Fibroblast of villous mesenchyme (primary cell): ENCODE measurements around the gene ZNF555. TPM values are rescaled to one million over a fixed set of nuclear protein-coding genes. Genes with fewer than 3 reads are reported as not detected.

Experiments used
- DNase-seq: peaks from one replicate; pipeline ENCODE4 v3.0.0-alpha.2; 2010; ENCODE audit warnings: low read depth
- H3K4me3 ChIP-seq: 2 replicates; pipeline ENCODE4 v1.5.1; 2011; ENCODE audit warnings: low read depth, mild to moderate bottlenecking, low read length
- total RNA-seq: library from RNA; depleted of rRNA; stranded (reverse); fragments of >200 nt; gene quantifications from 2 replicates; pipeline ENCODE4 v1.2.3, GENCODE V29; 2012
- TF ChIP-seq, protein P1 (sequence below): IDR thresholded peaks from 2 replicates; pipeline ENCODE4 v1.5.1; 2012; ENCODE audit warnings: low read depth, mild to moderate bottlenecking, low read length; ENCODE audit not compliant: insufficient read depth

ZNF555 gene
- total RNA-seq, 1 donor = 6.0 TPM

DNA sequence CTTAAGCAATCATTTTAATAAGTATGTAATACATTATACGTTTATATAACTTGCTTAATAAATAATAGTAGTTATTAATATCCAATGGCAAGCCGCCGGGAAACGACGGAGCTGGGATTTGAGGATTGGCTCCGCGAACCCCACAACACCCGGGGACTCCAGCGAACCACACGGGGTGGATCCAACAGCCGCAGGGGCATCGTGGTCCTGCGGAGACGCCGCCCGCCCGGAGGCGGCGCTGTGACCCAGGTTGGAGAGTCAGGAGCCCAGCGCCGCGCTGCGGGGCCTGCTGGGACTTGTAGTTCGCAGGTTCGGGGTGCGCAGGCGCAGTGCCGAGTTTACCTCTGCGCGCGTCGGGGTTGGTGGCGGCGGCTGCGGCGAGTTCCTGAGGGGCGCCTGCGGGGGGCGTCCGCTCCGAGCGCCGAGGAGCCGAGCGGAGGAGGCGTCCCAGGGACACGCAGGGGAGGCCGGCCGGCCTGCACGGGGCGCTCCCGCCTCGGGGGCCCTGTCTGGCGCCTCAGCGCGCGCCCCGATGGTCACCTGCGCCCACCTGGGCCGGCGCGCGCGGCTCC lies 21.6 kb upstream of the ZNF555 start, which contains the start of gene ZNF554:
Gene ZNF554, plus strand, starts transcription at position 329 of the 572 bp plus-strand sequence. Its CDS starts 204 bp downstream, at position 533.
- peak within 1 kb of the TSS; percentile 79 for H3K4me3 ChIP-seq
- DNase-seq = peak; percentile 96
- TF ChIP-seq, protein P1, sequence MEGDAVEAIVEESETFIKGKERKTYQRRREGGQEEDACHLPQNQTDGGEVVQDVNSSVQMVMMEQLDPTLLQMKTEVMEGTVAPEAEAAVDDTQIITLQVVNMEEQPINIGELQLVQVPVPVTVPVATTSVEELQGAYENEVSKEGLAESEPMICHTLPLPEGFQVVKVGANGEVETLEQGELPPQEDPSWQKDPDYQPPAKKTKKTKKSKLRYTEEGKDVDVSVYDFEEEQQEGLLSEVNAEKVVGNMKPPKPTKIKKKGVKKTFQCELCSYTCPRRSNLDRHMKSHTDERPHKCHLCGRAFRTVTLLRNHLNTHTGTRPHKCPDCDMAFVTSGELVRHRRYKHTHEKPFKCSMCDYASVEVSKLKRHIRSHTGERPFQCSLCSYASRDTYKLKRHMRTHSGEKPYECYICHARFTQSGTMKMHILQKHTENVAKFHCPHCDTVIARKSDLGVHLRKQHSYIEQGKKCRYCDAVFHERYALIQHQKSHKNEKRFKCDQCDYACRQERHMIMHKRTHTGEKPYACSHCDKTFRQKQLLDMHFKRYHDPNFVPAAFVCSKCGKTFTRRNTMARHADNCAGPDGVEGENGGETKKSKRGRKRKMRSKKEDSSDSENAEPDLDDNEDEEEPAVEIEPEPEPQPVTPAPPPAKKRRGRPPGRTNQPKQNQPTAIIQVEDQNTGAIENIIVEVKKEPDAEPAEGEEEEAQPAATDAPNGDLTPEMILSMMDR = peak; percentile 98

- H3K4me3 ChIP-seq = peak overlapping the region; percentile 79
- TF ChIP-seq, protein P1 = no peak
- no peak for DNase-seq
These were observed 21.1 kb upstream of the ZNF555 start for GRCh38 chr19:2820112-2820702.

DNA sequence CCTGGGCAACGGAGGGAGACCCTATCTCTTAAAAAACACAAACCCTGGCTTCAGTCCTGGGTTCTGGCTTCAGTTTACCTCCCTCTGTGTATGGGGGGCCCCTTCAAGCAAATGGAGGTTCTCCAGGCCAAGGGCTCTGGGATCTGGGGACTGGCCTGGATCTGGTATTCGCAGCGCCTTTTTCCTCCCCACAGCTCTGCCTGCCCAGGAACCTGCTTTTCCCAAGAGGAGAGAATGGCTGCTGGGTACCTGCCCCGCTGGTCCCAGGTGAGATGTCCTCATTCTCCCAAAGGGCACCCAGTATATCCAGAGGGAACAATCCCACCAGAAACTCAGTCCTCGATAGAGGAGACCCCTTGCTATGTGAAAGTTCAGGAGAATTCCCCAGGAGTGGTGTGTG lies 18.4 kb upstream of the ZNF555 start:
- DNase-seq = no peak
- TF ChIP-seq, protein P1 = no peak
- no peak overlapping the region for H3K4me3 ChIP-seq

DNA sequence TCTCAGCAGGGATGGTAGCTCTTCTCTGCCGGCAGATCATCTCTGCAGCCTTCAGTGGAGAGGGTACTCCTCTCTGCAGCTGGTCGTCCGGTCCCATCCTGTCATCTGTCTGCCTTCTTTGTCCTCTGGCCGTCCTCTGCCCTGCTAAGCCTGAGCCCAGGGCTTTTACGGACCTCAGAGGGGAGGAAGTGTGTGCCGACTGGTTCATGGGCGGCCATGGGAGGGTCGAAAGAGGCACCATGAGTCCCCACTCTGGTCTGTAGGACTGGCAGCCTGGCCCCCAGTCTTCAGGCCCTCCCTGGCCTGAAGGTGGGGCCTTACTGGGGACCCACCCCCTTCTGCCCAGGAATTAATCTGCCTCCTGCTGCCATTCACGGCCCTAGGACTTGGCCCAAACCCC lies 17.6 kb upstream of the ZNF555 start:
- TF ChIP-seq, protein P1 = no peak
- DNase-seq = no peak
- H3K4me3 ChIP-seq = no peak overlapping the region

DNA sequence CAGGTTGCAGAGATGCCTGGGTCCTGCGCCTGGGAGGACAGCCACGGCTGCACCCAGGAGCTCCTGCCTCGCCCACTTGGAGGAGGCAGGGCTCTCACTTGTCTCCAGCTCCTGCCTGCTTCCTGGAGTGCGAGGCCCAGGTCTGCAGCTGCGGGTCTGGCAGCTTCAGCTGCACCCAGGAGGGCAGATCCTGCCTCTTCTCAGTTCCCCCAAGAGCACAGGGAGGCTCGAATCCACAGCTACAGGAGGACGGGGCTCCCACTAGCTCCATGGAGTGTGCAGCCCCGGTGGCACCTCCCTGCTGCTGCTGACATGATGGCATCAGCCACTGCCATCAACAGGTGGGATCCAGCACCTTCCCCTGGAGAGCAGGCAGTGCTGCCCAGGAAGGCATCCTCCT lies 17.1 kb upstream of the ZNF555 start:
- TF ChIP-seq, protein P1 = no peak
- no peak for DNase-seq
- H3K4me3 ChIP-seq = no peak overlapping the region

GRCh38 chr19:2827022-2827421 lies 14.3 kb upstream of the ZNF555 start:
- no peak overlapping the region for H3K4me3 ChIP-seq
- no peak for DNase-seq
- TF ChIP-seq, protein P1 = no peak
